KMS-11 (cell line): ENCODE data around the gene ADAP1.

Experiments
- H2AFZ ChIP-seq: fragments of 200-600 bp; sonication (generic); 2 replicates; pipeline ENCODE4 v1.6.1; 2016; ENCODE audit warnings: antibody characterized with exemption, mixed run types, low read depth
- H3K27ac ChIP-seq: fragments of 200-600 bp; sonication (generic); 2 replicates; pipeline ENCODE4 v1.6.1; 2016; ENCODE audit warnings: mild to moderate bottlenecking, mixed run types
- H3K27me3 ChIP-seq: fragments of 200-600 bp; sonication (generic); 2 replicates; pipeline ENCODE4 v1.6.1; 2017; ENCODE audit warnings: mild to moderate bottlenecking, low read depth, mixed run types, moderate library complexity; ENCODE audit not compliant: insufficient read depth
- H3K36me3 ChIP-seq: fragments of 200-600 bp; sonication (generic); 2 replicates; pipeline ENCODE4 v1.6.1; 2017; ENCODE audit warnings: mild to moderate bottlenecking, mixed run types; ENCODE audit not compliant: insufficient read depth
- H3K4me1 ChIP-seq: fragments of 200-600 bp; sonication (generic); 2 replicates; pipeline ENCODE4 v1.6.1; 2016; ENCODE audit warnings: mild to moderate bottlenecking, low read depth, mixed run types; ENCODE audit not compliant: poor library complexity, severe bottlenecking
- H3K4me2 ChIP-seq: fragments of 200-600 bp; sonication (generic); 2 replicates; pipeline ENCODE4 v1.7.0; 2016; ENCODE audit warnings: mild to moderate bottlenecking, mixed run types
- H3K4me3 ChIP-seq: fragments of 200-600 bp; sonication (generic); IDR thresholded peaks from 2 replicates; pipeline ENCODE4 v1.6.1; 2017; ENCODE audit warnings: low read depth, low read length, mixed read lengths; ENCODE audit not compliant: insufficient read depth
- H3K79me2 ChIP-seq: fragments of 200-600 bp; sonication (generic); 2 replicates; pipeline ENCODE4 v1.6.1; 2016; ENCODE audit warnings: low read depth, mixed run types; ENCODE audit not compliant: insufficient read depth
- H3K9ac ChIP-seq: fragments of 200-600 bp; sonication (generic); 2 replicates; pipeline ENCODE4 v1.6.1; 2016; ENCODE audit warnings: mild to moderate bottlenecking, mixed run types
- H4K20me1 ChIP-seq: fragments of 200-600 bp; sonication (generic); 2 replicates; pipeline ENCODE4 v1.6.1; 2016; ENCODE audit warnings: mild to moderate bottlenecking, mixed run types; ENCODE audit not compliant: insufficient read depth
- TF ChIP-seq, protein P1 (sequence below): fragments of 200-600 bp; sonication (generic); conservative IDR thresholded peaks from 2 replicates; pipeline ENCODE4 v1.6.1; 2017; ENCODE audit warnings: low read depth, mild to moderate bottlenecking, antibody characterized with exemption, low read length, moderate library complexity, mixed read lengths

ADAP1 gene

DNA sequence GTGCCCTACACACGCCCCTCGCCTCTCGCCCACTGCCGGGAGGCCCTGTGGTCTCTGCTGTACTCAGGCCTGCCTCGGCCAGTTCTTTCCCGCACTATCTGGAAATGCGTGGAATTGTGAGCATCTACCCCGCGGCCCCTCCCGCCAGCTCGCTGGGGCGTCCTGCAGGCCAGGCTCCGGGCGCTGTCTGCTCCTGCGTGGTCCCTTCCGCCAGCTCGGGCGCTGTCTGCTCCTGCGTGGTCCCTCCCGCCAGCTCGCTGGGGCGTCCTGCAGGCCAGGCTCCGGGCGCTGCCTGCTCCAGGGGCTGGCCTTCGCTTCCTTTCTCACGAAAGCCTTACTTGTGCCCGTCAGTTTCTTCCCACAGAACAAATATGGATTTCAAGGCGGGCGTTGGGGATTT lies 63.2 kb downstream of the ADAP1 start:
- no peak overlapping the region for H3K27ac ChIP-seq
- no peaks in the 10 kb centered on the region for H4K20me1 ChIP-seq
- H3K4me1 ChIP-seq, result no peaks in the 10 kb centered on the region
- H3K4me2 ChIP-seq, result no peak overlapping the region
- H2AFZ ChIP-seq, result no peak overlapping the region
- H3K36me3 ChIP-seq, result no peaks in the 10 kb centered on the region
- TF ChIP-seq, protein P1, sequence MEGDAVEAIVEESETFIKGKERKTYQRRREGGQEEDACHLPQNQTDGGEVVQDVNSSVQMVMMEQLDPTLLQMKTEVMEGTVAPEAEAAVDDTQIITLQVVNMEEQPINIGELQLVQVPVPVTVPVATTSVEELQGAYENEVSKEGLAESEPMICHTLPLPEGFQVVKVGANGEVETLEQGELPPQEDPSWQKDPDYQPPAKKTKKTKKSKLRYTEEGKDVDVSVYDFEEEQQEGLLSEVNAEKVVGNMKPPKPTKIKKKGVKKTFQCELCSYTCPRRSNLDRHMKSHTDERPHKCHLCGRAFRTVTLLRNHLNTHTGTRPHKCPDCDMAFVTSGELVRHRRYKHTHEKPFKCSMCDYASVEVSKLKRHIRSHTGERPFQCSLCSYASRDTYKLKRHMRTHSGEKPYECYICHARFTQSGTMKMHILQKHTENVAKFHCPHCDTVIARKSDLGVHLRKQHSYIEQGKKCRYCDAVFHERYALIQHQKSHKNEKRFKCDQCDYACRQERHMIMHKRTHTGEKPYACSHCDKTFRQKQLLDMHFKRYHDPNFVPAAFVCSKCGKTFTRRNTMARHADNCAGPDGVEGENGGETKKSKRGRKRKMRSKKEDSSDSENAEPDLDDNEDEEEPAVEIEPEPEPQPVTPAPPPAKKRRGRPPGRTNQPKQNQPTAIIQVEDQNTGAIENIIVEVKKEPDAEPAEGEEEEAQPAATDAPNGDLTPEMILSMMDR, result no peak
- H3K27me3 ChIP-seq, result no peaks in the 10 kb centered on the region
- no peak overlapping the region for H3K9ac ChIP-seq
- H3K79me2 ChIP-seq, result no peaks in the 10 kb centered on the region; the same call in 1 of the 2 replicates
- no peak overlapping the region for H3K4me3 ChIP-seq

DNA sequence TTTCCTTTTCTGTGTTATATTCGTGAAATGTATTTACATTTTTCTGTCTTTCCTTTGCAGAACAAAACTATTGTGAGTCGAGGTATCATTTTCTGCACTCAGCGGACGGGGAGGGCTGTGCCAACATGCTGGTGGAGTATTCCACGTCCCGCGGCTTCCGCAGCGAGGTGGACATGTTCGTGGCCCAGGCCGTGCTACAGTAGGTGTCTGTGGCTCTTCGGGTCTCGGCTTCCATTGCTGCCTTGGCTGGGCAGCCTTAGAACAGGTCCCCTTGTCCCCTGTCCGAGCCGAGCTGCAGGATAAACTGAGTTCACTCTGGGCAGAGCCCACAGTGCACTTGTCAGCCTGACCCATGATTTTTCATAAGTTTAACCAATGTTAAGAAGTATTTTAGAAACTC lies 63.6 kb downstream of the ADAP1 start:
- H3K36me3 ChIP-seq, result no peaks in the 10 kb centered on the region
- TF ChIP-seq, protein P1, result no peak
- H2AFZ ChIP-seq, result no peak overlapping the region
- no peak overlapping the region for H3K9ac ChIP-seq
- no peaks in the 10 kb centered on the region for H4K20me1 ChIP-seq
- H3K4me3 ChIP-seq, result no peak overlapping the region
- no peaks in the 10 kb centered on the region for H3K27me3 ChIP-seq
- H3K4me1 ChIP-seq, result no peaks in the 10 kb centered on the region
- H3K79me2 ChIP-seq, result peaks cover 3% of the 10 kb centered on the region; the same call in 1 of the 2 replicates
- H3K27ac ChIP-seq, result no peak overlapping the region
- no peak overlapping the region for H3K4me2 ChIP-seq

DNA sequence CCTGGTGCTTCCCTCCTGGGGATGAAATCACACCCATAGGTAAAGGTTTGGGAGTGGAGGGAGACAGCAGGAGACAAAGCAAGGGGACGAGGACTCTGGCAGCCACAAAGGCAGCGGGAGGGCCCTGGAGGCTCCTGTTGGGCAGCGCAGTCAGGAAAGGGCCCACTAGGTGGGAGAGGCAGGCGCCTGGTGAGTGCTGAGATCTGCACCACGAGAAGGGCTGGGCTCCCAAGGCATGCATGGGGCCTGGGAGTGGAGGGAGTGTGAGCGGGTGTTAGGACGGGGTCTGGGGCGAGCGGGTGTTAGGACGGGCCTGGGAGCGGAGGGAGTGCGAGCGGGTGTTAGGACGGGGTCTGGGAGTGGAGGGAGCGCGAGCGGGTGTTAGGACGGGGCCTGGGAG lies 65.1 kb downstream of the ADAP1 start:
- Histone ChIP-seq H2AFZ (no peak overlapping the region), H3K4me3 (no peak overlapping the region), H3K27ac (no peak overlapping the region), H3K79me2 (peaks cover 18% of the 10 kb centered on the region; the same call in 1 of the 2 replicates), H3K36me3 (no peaks in the 10 kb centered on the region), H3K4me2 (no peak overlapping the region), H3K4me1 (no peaks in the 10 kb centered on the region), H4K20me1 (no peaks in the 10 kb centered on the region), H3K9ac (no peak overlapping the region), H3K27me3 (no peaks in the 10 kb centered on the region)
- TF ChIP-seq, protein P1, result no peak

DNA sequence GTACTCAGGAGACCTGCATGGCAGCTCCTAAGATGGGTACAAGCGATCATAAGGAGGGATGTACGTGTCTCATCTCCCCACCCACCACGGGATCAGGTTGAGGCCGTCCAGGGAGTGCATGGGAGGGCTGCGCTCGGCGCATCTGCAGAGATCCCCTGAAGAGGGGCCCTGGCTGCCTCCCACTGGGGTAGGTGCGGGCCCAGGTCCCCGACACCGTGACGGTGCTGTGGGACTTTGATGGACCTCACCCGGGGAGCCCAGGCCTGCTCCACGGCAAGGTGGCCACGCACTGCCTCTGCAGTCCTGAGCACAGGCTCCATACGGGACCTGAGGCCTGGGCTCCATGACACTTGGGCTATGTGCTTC lies 65.5 kb downstream of the ADAP1 start:
- no peaks in the 10 kb centered on the region for H3K4me1 ChIP-seq
- no peaks in the 10 kb centered on the region for H3K36me3 ChIP-seq
- H4K20me1 ChIP-seq, result no peaks in the 10 kb centered on the region
- no peak overlapping the region for H2AFZ ChIP-seq
- no peak overlapping the region for H3K9ac ChIP-seq
- TF ChIP-seq, protein P1, result no peak
- no peaks in the 10 kb centered on the region for H3K27me3 ChIP-seq
- H3K4me2 ChIP-seq, result no peak overlapping the region
- peaks cover 21% of the 10 kb centered on the region; the same call in 1 of the 2 replicates for H3K79me2 ChIP-seq
- H3K4me3 ChIP-seq, result no peak overlapping the region
- H3K27ac ChIP-seq, result no peak overlapping the region
